Panc1 (cell line): Measurements from ENCODE around the gene PRIMPOL. TPM values are rescaled to one million over a fixed set of nuclear protein-coding genes. Genes with fewer than 3 reads are reported as not detected.

Source experiments
- ATAC-seq: fragments of 200-7000 bp; cut with Tn5 transposase; 2 replicates; pipeline ENCODE4 v1.9.1; 2020; ENCODE audit warnings: mild to moderate bottlenecking, moderate library complexity
- BruUV-seq: library from RNA; stranded (reverse); fragments of 400-500 nt; replicated peaks from 2 replicates; lab custom pipeline; 2021; lab: Mats Ljungman, UMichigan
- CTCF ChIA-PET: fragments of 300-600 bp; sonication (Branson Sonifier 250); formaldehyde crosslinking; loops from one replicate; lab custom pipeline; 2022; ENCODE audit warnings: antibody characterized with exemption; lab: Charles Lee
- POLR2A ChIA-PET: fragments of 300-600 bp; sonication (Branson Sonifier 250); formaldehyde crosslinking; loops from one replicate; lab custom pipeline; 2022; ENCODE audit warnings: antibody characterized with exemption; lab: Charles Lee
- DNase-seq: peaks from one replicate; pipeline ENCODE4 v3.0.0-alpha.2; 2010; ENCODE audit warnings: low read depth, low spot score
- H3K27ac ChIP-seq: 2 replicates; pipeline ENCODE4 v1.5.1; 2011; ENCODE audit warnings: mild to moderate bottlenecking, low read length, inconsistent platforms
- H3K27me3 ChIP-seq: fragments of 200-500 bp; sonication (Bioruptor generic); 2 replicates; pipeline ENCODE4 v1.6.0; 2014; ENCODE audit warnings: low read length, inconsistent platforms; ENCODE audit not compliant: control insufficient read depth, insufficient read depth
- H3K36me3 ChIP-seq: fragments of 200-500 bp; sonication (Bioruptor generic); 2 replicates; pipeline ENCODE4 v1.5.1; 2014; ENCODE audit warnings: inconsistent platforms, mild to moderate bottlenecking, low read length, moderate library complexity; ENCODE audit not compliant: control insufficient read depth, insufficient read depth
- H3K4me1 ChIP-seq: 2 replicates; pipeline ENCODE4 v1.5.1; 2011; ENCODE audit warnings: inconsistent platforms, mild to moderate bottlenecking, low read length, moderate library complexity; ENCODE audit not compliant: control insufficient read depth, insufficient read depth
- H3K4me3 ChIP-seq, 2 experiments: 2 replicates each; pipeline ENCODE4 v1.5.1; 2011 to 2012; ENCODE audit warnings: low read depth in 2 of 2, low read length in 2 of 2, mild to moderate bottlenecking in 2 of 2, inconsistent platforms in 1 of 2, moderate library complexity in 1 of 2
- H3K9me3 ChIP-seq: fragments of 200-500 bp; sonication (Bioruptor generic); 2 replicates; pipeline ENCODE4 v1.5.1; 2014; ENCODE audit warnings: low read depth, mild to moderate bottlenecking, inconsistent platforms, low read length, moderate library complexity; ENCODE audit not compliant: control insufficient read depth, insufficient read depth
- CTCF ChIP-seq: fragments of 450-650 bp; IDR thresholded peaks from 2 replicates; pipeline ENCODE4 v1.5.1; 2017; ENCODE audit warnings: mild to moderate bottlenecking
- POLR2AphosphoS5 ChIP-seq: IDR thresholded peaks from 2 replicates; pipeline ENCODE4 v1.6.1; 2012; ENCODE audit warnings: mild to moderate bottlenecking, low read depth, low read length, moderate library complexity
- REST ChIP-seq, 2 experiments: IDR thresholded peaks; 2 replicates each; pipeline ENCODE4 v1.6.1; 2011 to 2012; ENCODE audit warnings: low read depth in 2 of 2, control low read depth in 1 of 2, low read length in 1 of 2, mild to moderate bottlenecking in 1 of 2, moderate library complexity in 1 of 2; ENCODE audit not compliant: insufficient read depth in 1 of 2
- SIN3A ChIP-seq: IDR thresholded peaks from 2 replicates; pipeline ENCODE4 v1.6.1; 2012; ENCODE audit warnings: low read depth, mild to moderate bottlenecking, low read length, moderate library complexity, borderline replicate concordance; ENCODE audit not compliant: insufficient read depth
- in situ Hi-C: cut with HindIII; loops from 2 replicates; pipeline ENCODE4 v1.10.0; 2016; ENCODE audit warnings: low sequenced_read_pairs, low pct_unique_long_range_greater_than_20kb
- intact Hi-C: fragments of 100-400 bp; cut with micrococcal nuclease; formaldehyde crosslinking; loops from one replicate; pipeline ENCODE4 v1.10.0; 2022; ENCODE audit not compliant: unreplicated experiment
- total RNA-seq: library from RNA; stranded (reverse); gene quantifications from one replicate; pipeline ENCODE4 v1.2.1, GENCODE V29; 2021; ENCODE audit not compliant: unreplicated experiment

Gene PRIMPOL
- total RNA-seq, 1 experiment from 2014 or later = 11.7 TPM

GRCh38 chr4:184648313-184649025 is 1.1 kb upstream of the PRIMPOL start:
- Histone ChIP-seq H3K36me3 (no peaks in the 10 kb centered on the region; the same call in 1 of the 2 replicates), H3K9me3 (no peaks in the 10 kb centered on the region), H3K27me3 (no peaks in the 10 kb centered on the region), H3K4me1 (peaks cover 12% of the 10 kb centered on the region), H3K4me3 (peak overlapping the region; percentile 69 to 71), H3K27ac (peak overlapping the region; percentile 77)
- ATAC-seq (peak; percentile 45), DNase-seq (no peak)
- POLR2A ChIA-PET = no interaction called here
- intact Hi-C loops (no loop called here), in situ Hi-C loops (no loop called here)
- BruUV-seq = no TSS peak
- CTCF ChIA-PET = no interaction called here
- TF ChIP-seq CTCF (no peak), POLR2AphosphoS5 (no peak), REST (IDR thresholded peaks at IDR 0.05; ENCODE audit: insufficient read depth in 1 of 2, low read depth in 2 of 2, low read length in 1 of 2) (no peak), SIN3A (0 out of 2 replicates have a peak, but pooled peaks have one; percentile 5)

GRCh38 chr4:184649971-184650855 is 675 bp downstream of the PRIMPOL start:
- no peaks in the 10 kb centered on the region for H3K27me3 ChIP-seq

More at GRCh38 chr4:184649971-184650855, 675 bp downstream of the PRIMPOL start:
- TSS peak; percentile 94 for BruUV-seq
- H3K36me3 ChIP-seq = no peaks in the 10 kb centered on the region; the same call in 1 of the 2 replicates
- H3K27ac ChIP-seq = peak overlapping the region; percentile 93
- peak overlapping the region; percentile 69 to 76 for H3K4me3 ChIP-seq
- ChIA-PET POLR2A (interaction anchor here (0.6 to 0.7 kb wide), 6 partner anchors 28 to 331 kb away, joined by 4 to 10 read pairs (median 8); no protein-coding TSS in a partner anchor), CTCF (interaction anchor here (0.6 to 0.7 kb wide), 4 partner anchors 24 to 99 kb away, joined by 5 to 8 read pairs (median 6); no protein-coding TSS in a partner anchor)
- peaks cover 12% of the 10 kb centered on the region for H3K4me1 ChIP-seq
- intact Hi-C loops (no loop called here), in situ Hi-C loops (no loop called here)
- H3K9me3 ChIP-seq = no peaks in the 10 kb centered on the region
- ATAC-seq (peak; percentile 22; the same call in 1 of the 2 replicates), DNase-seq (no peak)
- no peak for TF ChIP-seq POLR2AphosphoS5
- TF ChIP-seq SIN3A = 0 out of 2 replicates have a peak, but pooled peaks have one; percentile 56
